MCF 10A (cell line): ENCODE data around the gene GPANK1. TPM values are rescaled to one million over a fixed set of nuclear protein-coding genes. Genes with fewer than 3 reads are reported as not detected.

Source experiments
- BruUV-seq: library from RNA; stranded (reverse); fragments of 400-500 nt; replicated peaks from 2 replicates; lab custom pipeline; 2021; lab: Mats Ljungman, UMichigan
- CTCF ChIA-PET: fragments of 300-600 bp; sonication (Branson Sonifier 250); formaldehyde crosslinking; extraction: SDS; loops from one replicate; lab custom pipeline; 2021; ENCODE audit warnings: antibody characterized with exemption, inconsistent platforms; lab: Yijun Ruan, JAX
- POLR2A ChIA-PET: fragments of 300-600, 350-650 bp; sonication (Branson Sonifier 250); formaldehyde crosslinking; extraction: SDS; loops from one replicate; lab custom pipeline; 2020; ENCODE audit warnings: antibody characterized with exemption, inconsistent platforms; lab: Yijun Ruan, JAX
- DNase-seq: peaks from one replicate; pipeline ENCODE4 v3.0.0-alpha.2; 2018; ENCODE audit not compliant: unreplicated experiment
- H3K27ac Mint-ChIP-seq: one replicate; pipeline ENCODE4 v1.8.0; 2022; ENCODE audit warnings: mild to moderate bottlenecking, low read depth, mixed read lengths; ENCODE audit not compliant: unreplicated experiment
- H3K27me3 Mint-ChIP-seq: one replicate; pipeline ENCODE4 v1.8.0; 2022; ENCODE audit warnings: mixed read lengths; ENCODE audit not compliant: insufficient read depth, unreplicated experiment
- H3K36me3 Mint-ChIP-seq: one replicate; pipeline ENCODE4 v1.8.0; 2022; ENCODE audit warnings: mild to moderate bottlenecking, moderate library complexity, mixed read lengths; ENCODE audit not compliant: insufficient read depth, unreplicated experiment
- H3K4me1 Mint-ChIP-seq: one replicate; pipeline ENCODE4 v1.8.0; 2022; ENCODE audit warnings: mixed read lengths; ENCODE audit not compliant: insufficient read depth, unreplicated experiment
- H3K4me3 Mint-ChIP-seq: one replicate; pipeline ENCODE4 v1.8.0; 2022; ENCODE audit warnings: mild to moderate bottlenecking, moderate library complexity, mixed read lengths; ENCODE audit not compliant: unreplicated experiment
- H3K9me3 Mint-ChIP-seq: one replicate; pipeline ENCODE4 v1.8.0; 2022; ENCODE audit warnings: mixed read lengths; ENCODE audit not compliant: unreplicated experiment
- CTCF ChIP-seq: fragments of 200-600 bp; IDR thresholded peaks from one replicate; pipeline ENCODE4 v1.8.0; 2022; ENCODE audit warnings: antibody characterized with exemption, mild to moderate bottlenecking; ENCODE audit not compliant: unreplicated experiment
- intact Hi-C: fragments of 100-400 bp; cut with micrococcal nuclease; formaldehyde crosslinking; loops from 2 replicates; pipeline ENCODE4 v1.14.1; 2022
- total RNA-seq: library from RNA; stranded (reverse); gene quantifications from 2 replicates; pipeline ENCODE4 v1.2.3, GENCODE V29; 2022

GPANK1 gene
- total RNA-seq, 1 experiment from 2014 or later = 13.0 TPM

- Mint-ChIP-seq H3K27me3 (no peaks in the 10 kb centered on the region), H3K9me3 (no peaks in the 10 kb centered on the region), H3K4me3 (peak overlapping the region; percentile 89), H3K36me3 (peaks cover 58% of the 10 kb centered on the region), H3K27ac (peak overlapping the region; percentile 64), H3K4me1 (peaks cover 55% of the 10 kb centered on the region)
- no peak for TF ChIP-seq CTCF
- BruUV-seq = TSS peak; percentile 23
- ChIA-PET POLR2A (interaction anchor here (0.6 to 7.9 kb wide), 19 partner anchors 8 to 1312 kb away, joined by 3 to 263 read pairs (median 5); partner anchors contain the start of genes ABHD16A, APOM, ATP6V1G2 and BAG6), CTCF (interaction anchor here (0.9 to 1.1 kb wide), 3 partner anchors 43 to 113 kb away, joined by 3 to 4 read pairs (median 3); partner anchors contain the start of genes ABHD16A and ATP6V1G2)
- peak; percentile 32 for DNase-seq
- intact Hi-C loops = loop anchor here (1.0 to 5.0 kb wide), 2 partner anchors 8 to 38 kb away; partner anchors contain the start of genes BAG6 and PRRC2A
Observed at GRCh38 chr6:31659649-31660380, 5.0 kb downstream of the GPANK1 start.

DNA sequence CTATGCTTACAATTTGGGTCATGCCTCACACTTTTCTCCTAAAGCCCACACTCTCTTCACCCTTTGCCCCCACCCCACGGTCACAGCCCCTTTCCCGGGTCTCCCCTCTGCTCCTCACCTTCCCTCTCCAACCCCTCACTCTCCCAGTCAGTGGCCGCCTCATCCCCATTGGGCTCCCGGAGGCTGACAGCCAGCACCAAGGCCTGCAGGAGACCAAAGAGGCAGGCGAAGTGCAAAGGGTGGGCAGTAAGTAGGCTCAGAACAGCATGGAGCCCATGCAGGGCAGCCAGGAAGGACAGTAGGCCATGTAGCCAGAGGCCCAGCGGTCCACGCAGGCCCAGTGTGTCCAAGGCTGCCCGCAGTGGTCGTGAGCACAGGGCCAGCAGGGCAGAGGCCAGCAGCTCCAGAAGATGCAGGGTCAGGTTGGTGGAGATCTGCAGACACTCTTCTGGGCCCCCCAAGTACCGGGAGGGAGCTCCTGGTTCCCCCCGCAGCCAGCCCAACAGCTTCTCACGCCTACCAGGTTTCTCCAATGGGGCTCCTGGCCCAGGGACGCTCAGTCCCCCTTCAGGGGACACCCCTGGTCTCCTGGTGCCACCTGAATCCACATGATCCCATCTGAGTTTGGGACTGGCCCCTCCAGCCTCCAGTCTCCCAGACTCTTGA, 5.7 kb downstream of the GPANK1 start:
- peak overlapping the region; percentile 89 for H3K4me3 Mint-ChIP-seq
- H3K4me1 Mint-ChIP-seq = peaks cover 48% of the 10 kb centered on the region
- no peak for DNase-seq
- ChIA-PET CTCF (interaction anchor here (1.0 kb wide), 1 partner anchor 113 kb away, joined by 4 read pairs; the partner anchor contains the start of gene ATP6V1G2), POLR2A (interaction anchor here (0.7 to 2.8 kb wide), 5 partner anchors 37 to 178 kb away, joined by 3 to 21 read pairs (median 8); partner anchors contain the start of genes DDX39B and PRRC2A)
- intact Hi-C loops = no loop called here
- no peaks in the 10 kb centered on the region for H3K9me3 Mint-ChIP-seq
- BruUV-seq = no TSS peak
- H3K27ac Mint-ChIP-seq = no peak overlapping the region
- no peaks in the 10 kb centered on the region for H3K27me3 Mint-ChIP-seq
- no peak for TF ChIP-seq CTCF
- H3K36me3 Mint-ChIP-seq = peaks cover 54% of the 10 kb centered on the region

- Mint-ChIP-seq H3K36me3 (peaks cover 46% of the 10 kb centered on the region), H3K9me3 (no peaks in the 10 kb centered on the region), H3K27ac (no peak overlapping the region), H3K27me3 (no peaks in the 10 kb centered on the region), H3K4me1 (peaks cover 39% of the 10 kb centered on the region), H3K4me3 (peak overlapping the region; percentile 89)
- no TSS peak for BruUV-seq
- ChIA-PET CTCF (interaction anchor here (1.0 kb wide), 1 partner anchor 132 kb away, joined by 4 read pairs; no protein-coding TSS in a partner anchor), POLR2A (interaction anchor here (0.6 to 1.1 kb wide), 5 partner anchors 45 to 1655 kb away, joined by 3 to 6 read pairs (median 3); partner anchors contain the start of genes ABHD16A, HSPA1A and HSPA1L)
- no peak for DNase-seq
- intact Hi-C loops = no loop called here
- no peak for TF ChIP-seq CTCF
Observed at GRCh38 chr6:31658158-31658688, 6.6 kb downstream of the GPANK1 start.
